Measurements from ENCODE around the gene KIR2DL4.
"Not testable (repeated sequence)": the region's sequence is repeated elsewhere in the genome, so short reads cannot be mapped to it uniquely, and the experiment has no call there.

KIR2DL4 gene

GRCh38 chr19:54803410-54803809 is at the start of gene KIR2DL4:
TSS of gene KIR2DL4 (plus strand) at chr19:54803610. CDS start at chr19:54803652, 42 bp downstream.
- Histone ChIP-seq H3K4me1 (ENCODE audit: insufficient read depth, poor library complexity, severe bottlenecking) (no peaks in the 10 kb centered on the region), H3K36me3 (ENCODE audit: low read depth) (no peaks in the 10 kb centered on the region), H3K4me3 (ENCODE audit: severe bottlenecking) (no peak within 1 kb of the TSS), H3K27me3 (ENCODE audit: insufficient read depth, poor library complexity, severe bottlenecking) (no peaks in the 10 kb centered on the region), H3K27ac (ENCODE audit: poor library complexity, severe bottlenecking) (no peak within 1 kb of the TSS), H3K9me3 (ENCODE audit: severe bottlenecking) (no peaks in the 10 kb centered on the region)
- DNase-seq (ENCODE audit: low spot score) (no peak), ATAC-seq (ENCODE audit: low read depth) (no peak)
- TF ChIP-seq CTCF (IDR thresholded peaks at IDR 0.05; ENCODE audit: poor library complexity, severe bottlenecking), result no peak

- not testable (repeated sequence) for H3K27ac ChIP-seq (ENCODE audit: poor library complexity, severe bottlenecking); DNase-seq (ENCODE audit: low spot score); H3K27me3 ChIP-seq (ENCODE audit: insufficient read depth, poor library complexity, severe bottlenecking); H3K36me3 ChIP-seq (ENCODE audit: low read depth); H3K4me3 ChIP-seq (ENCODE audit: severe bottlenecking); H3K9me3 ChIP-seq (ENCODE audit: severe bottlenecking); H3K4me1 ChIP-seq (ENCODE audit: insufficient read depth, poor library complexity, severe bottlenecking); ATAC-seq (ENCODE audit: low read depth)
Measured at GRCh38 chr19:54756204-54757110, 47.0 kb upstream of the KIR2DL4 start.

GRCh38 chr19:54758577-54758976 is 44.8 kb upstream of the KIR2DL4 start:
- H3K36me3 ChIP-seq (ENCODE audit: low read depth); H3K9me3 ChIP-seq (ENCODE audit: severe bottlenecking); H3K27me3 ChIP-seq (ENCODE audit: insufficient read depth, poor library complexity, severe bottlenecking); H3K27ac ChIP-seq (ENCODE audit: poor library complexity, severe bottlenecking); ATAC-seq (ENCODE audit: low read depth); H3K4me1 ChIP-seq (ENCODE audit: insufficient read depth, poor library complexity, severe bottlenecking); H3K4me3 ChIP-seq (ENCODE audit: severe bottlenecking); DNase-seq (ENCODE audit: low spot score): not testable (repeated sequence)

- ATAC-seq (ENCODE audit: low read depth); H3K4me3 ChIP-seq (ENCODE audit: severe bottlenecking); H3K27me3 ChIP-seq (ENCODE audit: insufficient read depth, poor library complexity, severe bottlenecking); DNase-seq (ENCODE audit: low spot score); H3K27ac ChIP-seq (ENCODE audit: poor library complexity, severe bottlenecking); H3K4me1 ChIP-seq (ENCODE audit: insufficient read depth, poor library complexity, severe bottlenecking); H3K36me3 ChIP-seq (ENCODE audit: low read depth); H3K9me3 ChIP-seq (ENCODE audit: severe bottlenecking): not testable (repeated sequence)
Measured at GRCh38 chr19:54764219-54764618, 39.2 kb upstream of the KIR2DL4 start.

- H3K9me3 ChIP-seq (ENCODE audit: severe bottlenecking); H3K4me3 ChIP-seq (ENCODE audit: severe bottlenecking); H3K36me3 ChIP-seq (ENCODE audit: low read depth); H3K27ac ChIP-seq (ENCODE audit: poor library complexity, severe bottlenecking); ATAC-seq (ENCODE audit: low read depth); DNase-seq (ENCODE audit: low spot score); H3K27me3 ChIP-seq (ENCODE audit: insufficient read depth, poor library complexity, severe bottlenecking); H3K4me1 ChIP-seq (ENCODE audit: insufficient read depth, poor library complexity, severe bottlenecking): not testable (repeated sequence)
Measured at GRCh38 chr19:54766464-54766863, 36.9 kb upstream of the KIR2DL4 start.

- not testable (repeated sequence) for H3K27ac ChIP-seq (ENCODE audit: poor library complexity, severe bottlenecking); H3K9me3 ChIP-seq (ENCODE audit: severe bottlenecking); H3K4me3 ChIP-seq (ENCODE audit: severe bottlenecking); DNase-seq (ENCODE audit: low spot score); ATAC-seq (ENCODE audit: low read depth); H3K4me1 ChIP-seq (ENCODE audit: insufficient read depth, poor library complexity, severe bottlenecking); H3K27me3 ChIP-seq (ENCODE audit: insufficient read depth, poor library complexity, severe bottlenecking); H3K36me3 ChIP-seq (ENCODE audit: low read depth)
Measured at GRCh38 chr19:54769646-54770045, 33.8 kb upstream of the KIR2DL4 start, which contains the start of gene KIR2DL1. TSS of gene KIR2DL1 (plus strand) at chr19:54769793. CDS start at chr19:54769851, 58 bp downstream.

GRCh38 chr19:54770511-54770910 is 32.9 kb upstream of the KIR2DL4 start:
- H3K4me1 ChIP-seq (ENCODE audit: insufficient read depth, poor library complexity, severe bottlenecking); H3K27me3 ChIP-seq (ENCODE audit: insufficient read depth, poor library complexity, severe bottlenecking); ATAC-seq (ENCODE audit: low read depth); H3K36me3 ChIP-seq (ENCODE audit: low read depth); H3K4me3 ChIP-seq (ENCODE audit: severe bottlenecking); DNase-seq (ENCODE audit: low spot score); H3K27ac ChIP-seq (ENCODE audit: poor library complexity, severe bottlenecking); H3K9me3 ChIP-seq (ENCODE audit: severe bottlenecking): not testable (repeated sequence)

GRCh38 chr19:54771018-54771960 is 32.1 kb upstream of the KIR2DL4 start:
- not testable (repeated sequence) for H3K4me3 ChIP-seq (ENCODE audit: severe bottlenecking); H3K27me3 ChIP-seq (ENCODE audit: insufficient read depth, poor library complexity, severe bottlenecking); ATAC-seq (ENCODE audit: low read depth); H3K36me3 ChIP-seq (ENCODE audit: low read depth); H3K9me3 ChIP-seq (ENCODE audit: severe bottlenecking); H3K4me1 ChIP-seq (ENCODE audit: insufficient read depth, poor library complexity, severe bottlenecking); DNase-seq (ENCODE audit: low spot score); H3K27ac ChIP-seq (ENCODE audit: poor library complexity, severe bottlenecking)

GRCh38 chr19:54772666-54773065 is 30.7 kb upstream of the KIR2DL4 start:
- DNase-seq (ENCODE audit: low spot score); H3K9me3 ChIP-seq (ENCODE audit: severe bottlenecking); H3K4me1 ChIP-seq (ENCODE audit: insufficient read depth, poor library complexity, severe bottlenecking); ATAC-seq (ENCODE audit: low read depth); H3K27ac ChIP-seq (ENCODE audit: poor library complexity, severe bottlenecking); H3K36me3 ChIP-seq (ENCODE audit: low read depth); H3K27me3 ChIP-seq (ENCODE audit: insufficient read depth, poor library complexity, severe bottlenecking); H3K4me3 ChIP-seq (ENCODE audit: severe bottlenecking): not testable (repeated sequence)
